Gastroesophageal sphincter (tissue), 3 donors: ENCODE data around the gene APPL1.

Experiments
- CTCF ChIP-seq, 4 experiments: fragments of 200-600 bp in 2 of 4; fragments of 450-650 bp in 2 of 4; sonication (generic) in 1 of 4; IDR thresholded peaks; one replicate each; pipeline ENCODE4 v1.5.1; 2017 to 2019; ENCODE audit warnings: antibody characterized with exemption in 4 of 4, mild to moderate bottlenecking in 2 of 4, moderate library complexity in 2 of 4
- EP300 ChIP-seq: sonication (generic); formaldehyde crosslinking; IDR thresholded peaks from one replicate; pipeline ENCODE4 v1.6.1; 2017; ENCODE audit warnings: antibody characterized with exemption, mild to moderate bottlenecking
- POLR2A ChIP-seq, 2 donors: fragments of 450-650 bp; IDR thresholded peaks; one replicate each; pipeline ENCODE4 v1.6.1; 2017; ENCODE audit warnings: antibody characterized with exemption in 2 of 2, mild to moderate bottlenecking in 2 of 2, moderate library complexity in 1 of 2
- POLR2AphosphoS5 ChIP-seq: sonication (generic); formaldehyde crosslinking; IDR thresholded peaks from one replicate; pipeline ENCODE4 v1.6.1; 2017; ENCODE audit warnings: antibody characterized with exemption

- no peak for TF ChIP-seq EP300
- no peak for TF ChIP-seq CTCF (IDR thresholded peaks at IDR 0.05)
- no peak for TF ChIP-seq POLR2AphosphoS5
- TF ChIP-seq POLR2A (IDR thresholded peaks at IDR 0.05): no peak
Observed at GRCh38 chr3:57281715-57282114, 54.2 kb downstream of the APPL1 start.
